ENCODE data around the gene UGT1A6.
A peak's percentile ranks its signal among the peaks of the same experiment; 100 is the strongest.

UGT1A6 gene

DNA sequence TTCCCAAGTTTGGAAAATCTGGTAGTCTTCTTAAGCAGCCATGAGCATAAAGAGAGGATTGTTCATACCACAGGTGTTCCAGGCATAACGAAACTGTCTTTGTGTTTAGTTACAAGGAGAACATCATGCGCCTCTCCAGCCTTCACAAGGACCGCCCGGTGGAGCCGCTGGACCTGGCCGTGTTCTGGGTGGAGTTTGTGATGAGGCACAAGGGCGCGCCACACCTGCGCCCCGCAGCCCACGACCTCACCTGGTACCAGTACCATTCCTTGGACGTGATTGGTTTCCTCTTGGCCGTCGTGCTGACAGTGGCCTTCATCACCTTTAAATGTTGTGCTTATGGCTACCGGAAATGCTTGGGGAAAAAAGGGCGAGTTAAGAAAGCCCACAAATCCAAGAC is 79.5 kb downstream of the UGT1A6 start:
- DNase-seq, result no peak

DNA sequence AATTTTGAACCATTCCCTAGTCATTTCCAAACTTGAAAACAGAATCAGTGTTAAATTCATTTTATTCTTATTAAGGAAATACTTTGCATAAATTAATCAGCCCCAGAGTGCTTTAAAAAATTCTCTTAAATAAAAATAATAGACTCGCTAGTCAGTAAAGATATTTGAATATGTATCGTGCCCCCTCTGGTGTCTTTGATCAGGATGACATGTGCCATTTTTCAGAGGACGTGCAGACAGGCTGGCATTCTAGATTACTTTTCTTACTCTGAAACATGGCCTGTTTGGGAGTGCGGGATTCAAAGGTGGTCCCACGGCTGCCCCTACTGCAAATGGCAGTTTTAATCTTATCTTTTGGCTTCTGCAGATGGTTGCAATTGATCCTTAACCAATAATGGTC is 79.9 kb downstream of the UGT1A6 start:
- no peak for DNase-seq

DNA sequence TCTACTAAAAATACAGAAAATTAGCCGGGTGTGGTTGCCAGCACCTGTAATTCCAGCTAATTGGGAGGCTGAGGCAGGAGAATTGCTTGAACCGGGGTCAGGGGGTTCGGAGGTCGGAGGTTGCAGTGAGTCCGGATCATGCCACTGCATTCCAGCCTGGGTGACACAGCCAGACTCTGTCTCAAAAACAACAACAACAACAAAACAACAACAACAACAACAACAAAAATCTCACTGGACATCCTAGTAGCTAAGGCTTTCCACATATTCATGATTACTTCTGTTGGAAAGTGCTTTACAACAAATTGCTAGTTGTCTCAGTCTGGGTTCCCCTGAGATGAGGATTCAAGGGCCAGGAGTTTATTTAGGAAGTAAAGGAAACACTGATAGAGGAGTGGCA is 81.2 kb downstream of the UGT1A6 start:
- DNase-seq, result no peak

DNA sequence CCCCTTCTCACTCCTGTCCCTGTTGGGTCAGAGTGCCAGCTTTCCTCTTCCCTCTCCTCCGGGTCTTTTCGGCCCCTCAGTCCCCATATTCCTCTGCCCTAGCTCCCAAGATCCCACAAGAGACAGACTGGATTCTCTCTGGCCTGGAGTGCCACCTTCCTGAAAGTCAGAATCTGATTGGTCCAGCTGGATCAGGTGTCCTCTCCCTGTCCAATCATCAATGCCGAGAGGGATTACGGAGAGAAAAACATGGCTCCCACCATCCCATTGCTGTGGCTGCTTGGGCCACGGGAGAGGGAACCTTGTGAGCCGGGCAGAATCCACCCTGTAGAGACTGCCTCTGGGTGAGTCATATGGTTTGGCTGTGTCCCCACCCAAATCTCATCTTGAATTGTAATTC is 82.7 kb downstream of the UGT1A6 start:
- no peak for DNase-seq

DNA sequence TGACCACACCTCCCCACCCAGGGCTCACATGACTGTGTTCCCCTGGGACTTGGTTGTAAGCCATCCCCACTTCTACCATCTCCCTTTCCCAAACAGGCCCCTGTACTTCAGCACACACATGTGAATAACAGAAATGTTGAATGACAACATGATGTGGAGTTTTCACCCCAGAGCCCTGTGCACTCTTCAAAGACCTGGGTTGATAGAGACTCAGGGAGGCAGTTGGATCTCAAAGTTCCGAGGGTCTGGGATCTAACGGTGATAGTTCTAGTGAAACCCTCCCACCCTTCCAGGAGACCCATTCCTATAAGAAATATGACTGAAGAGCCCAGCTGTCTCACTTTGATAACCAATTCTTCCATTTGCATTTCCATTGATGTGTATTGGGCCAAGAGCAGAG is 85.3 kb downstream of the UGT1A6 start, which contains the start of gene MROH2A:
Gene MROH2A, plus strand, starts transcription at position 301 of the 400 bp plus-strand sequence. CDS start 1,029 bp downstream, outside the sequence.
- no peak for DNase-seq

DNA sequence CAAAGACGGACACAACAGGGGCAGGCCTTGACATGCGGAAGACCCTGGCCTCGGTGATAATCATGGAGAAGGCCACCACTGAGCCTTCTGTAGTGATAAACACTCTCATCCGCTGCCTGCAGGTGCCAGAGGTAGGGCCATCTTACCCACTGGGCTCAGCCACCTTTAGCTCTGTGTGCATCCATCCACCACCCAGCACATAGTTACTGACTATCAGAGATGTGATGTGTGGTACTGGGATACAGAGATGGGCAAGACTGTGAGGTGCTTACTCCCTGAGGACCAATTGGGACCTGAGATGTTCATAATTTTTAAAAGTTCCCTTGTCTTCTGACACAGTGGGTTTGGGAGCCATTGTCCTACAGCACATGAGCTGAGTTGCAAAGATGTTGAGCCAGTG is 87.0 kb downstream of the UGT1A6 start:
- no peak for DNase-seq

DNA sequence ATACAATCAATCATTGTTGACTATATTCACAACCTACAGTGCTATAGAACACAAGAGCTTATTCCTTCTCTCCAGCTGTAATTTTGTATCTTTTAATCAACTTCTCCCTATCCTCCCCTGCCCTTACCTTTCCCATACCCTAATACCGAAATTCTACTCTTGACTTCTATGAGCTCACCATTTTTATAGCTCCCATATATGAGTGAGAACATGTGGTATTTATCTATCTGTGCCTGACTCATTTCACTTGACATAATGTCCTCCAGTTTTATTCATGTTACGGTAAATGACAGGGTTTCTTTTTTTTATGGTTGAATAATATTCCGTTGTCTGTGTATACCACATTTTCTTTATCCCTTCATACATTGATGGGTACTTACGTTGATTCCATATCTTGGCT is 88.1 kb downstream of the UGT1A6 start:
- DNase-seq, result no peak

DNA sequence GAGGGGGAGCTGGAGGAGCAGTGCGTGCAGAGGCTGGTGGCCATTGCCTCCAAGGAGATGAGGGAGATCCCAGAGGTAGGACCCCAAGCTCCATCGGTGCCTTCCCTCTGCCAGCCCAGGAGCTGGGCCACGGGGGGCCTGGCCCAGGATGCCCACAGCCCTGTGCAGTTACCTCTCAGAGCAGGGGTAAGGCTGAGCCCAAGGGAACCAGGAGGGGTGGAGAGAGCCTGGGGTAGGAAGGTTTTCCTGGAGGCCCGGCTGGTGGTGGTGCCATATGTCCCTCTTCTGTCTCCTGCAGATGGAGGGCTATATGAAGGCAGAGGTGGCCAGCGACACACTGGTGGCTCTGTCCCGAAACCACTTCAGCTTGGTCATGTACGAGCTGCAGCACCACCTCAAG is 96.9 kb downstream of the UGT1A6 start:
- DNase-seq, result no peak

DNA sequence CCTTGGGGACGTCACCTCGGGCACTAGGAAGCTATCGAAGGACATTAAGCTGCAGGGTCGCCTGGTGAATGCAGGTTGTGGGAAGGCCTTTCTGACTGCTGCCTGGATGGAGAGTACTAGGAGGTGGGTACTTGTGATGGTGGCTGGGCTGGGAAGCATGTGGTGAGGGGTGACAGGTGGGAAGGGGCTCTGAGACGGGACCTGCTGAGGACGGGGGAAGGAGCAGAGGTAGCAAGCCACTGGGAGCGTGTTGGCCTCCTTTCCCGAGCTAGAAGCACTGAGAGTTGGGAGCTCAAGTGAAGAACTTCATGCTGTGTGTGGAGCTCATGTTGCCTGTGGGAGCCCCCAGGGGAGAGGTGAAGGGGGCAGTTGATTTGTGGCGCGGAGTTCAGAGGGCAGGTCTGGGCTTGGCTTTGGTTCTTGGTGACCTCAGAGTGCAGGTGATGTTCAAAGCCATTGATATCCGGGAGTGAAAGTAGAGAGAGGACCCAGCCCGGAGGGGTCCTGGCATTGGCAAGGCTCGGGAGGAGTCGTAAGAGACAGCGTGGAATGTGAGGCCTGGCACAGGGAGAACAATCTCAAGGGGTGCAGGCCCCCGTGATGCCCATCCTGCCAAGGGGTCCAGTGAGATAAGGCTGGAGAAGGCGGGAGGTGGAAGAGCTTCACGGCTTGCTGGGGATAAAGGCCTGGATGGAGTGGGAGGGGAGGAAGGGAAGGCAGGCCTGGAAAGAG is 98.6 kb downstream of the UGT1A6 start:
- no peak for DNase-seq

DNA sequence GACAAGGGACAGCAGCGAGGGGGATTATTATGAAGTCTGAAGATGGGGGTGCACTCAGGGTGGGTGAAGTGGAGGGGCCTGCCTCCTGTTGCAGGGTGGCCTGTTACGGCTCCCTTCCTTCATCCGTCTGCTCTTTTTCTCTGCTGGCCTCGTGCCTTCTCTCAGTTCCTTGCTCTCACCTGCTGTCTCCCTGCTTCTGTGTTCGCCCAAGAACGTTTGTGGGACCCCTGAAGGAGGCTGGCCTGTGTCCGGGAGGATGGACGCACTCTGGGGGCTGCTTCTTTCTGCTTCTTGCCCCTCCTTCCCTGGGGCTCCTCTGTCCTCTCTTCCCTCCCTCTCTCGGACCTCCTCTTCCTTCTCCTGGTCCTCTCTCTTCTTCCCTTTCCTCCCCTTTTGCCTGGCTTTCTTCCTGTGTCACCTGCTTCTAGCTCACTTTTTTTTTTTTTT is 99.2 kb downstream of the UGT1A6 start:
- no peak for DNase-seq

DNA sequence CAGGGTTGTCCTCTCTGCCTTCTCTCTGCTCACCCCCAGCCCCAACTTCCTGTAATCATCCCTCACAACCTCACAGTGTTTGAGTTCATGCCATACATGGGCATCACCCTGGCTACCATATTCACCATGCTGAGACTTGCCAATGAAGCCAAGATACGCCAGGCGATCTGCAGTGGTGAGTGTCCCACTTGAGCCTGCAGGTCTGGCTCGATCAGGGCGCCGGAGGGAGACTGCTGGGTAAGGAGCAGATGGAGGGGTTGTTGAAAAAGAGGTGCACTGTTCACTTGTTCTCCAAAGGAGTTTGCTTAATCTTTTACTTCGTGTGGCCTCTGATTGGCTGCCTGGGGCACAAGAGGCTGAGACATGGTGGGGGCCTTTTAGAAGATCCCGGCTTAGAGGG is 100.0 kb downstream of the UGT1A6 start:
- no peak for DNase-seq

DNA sequence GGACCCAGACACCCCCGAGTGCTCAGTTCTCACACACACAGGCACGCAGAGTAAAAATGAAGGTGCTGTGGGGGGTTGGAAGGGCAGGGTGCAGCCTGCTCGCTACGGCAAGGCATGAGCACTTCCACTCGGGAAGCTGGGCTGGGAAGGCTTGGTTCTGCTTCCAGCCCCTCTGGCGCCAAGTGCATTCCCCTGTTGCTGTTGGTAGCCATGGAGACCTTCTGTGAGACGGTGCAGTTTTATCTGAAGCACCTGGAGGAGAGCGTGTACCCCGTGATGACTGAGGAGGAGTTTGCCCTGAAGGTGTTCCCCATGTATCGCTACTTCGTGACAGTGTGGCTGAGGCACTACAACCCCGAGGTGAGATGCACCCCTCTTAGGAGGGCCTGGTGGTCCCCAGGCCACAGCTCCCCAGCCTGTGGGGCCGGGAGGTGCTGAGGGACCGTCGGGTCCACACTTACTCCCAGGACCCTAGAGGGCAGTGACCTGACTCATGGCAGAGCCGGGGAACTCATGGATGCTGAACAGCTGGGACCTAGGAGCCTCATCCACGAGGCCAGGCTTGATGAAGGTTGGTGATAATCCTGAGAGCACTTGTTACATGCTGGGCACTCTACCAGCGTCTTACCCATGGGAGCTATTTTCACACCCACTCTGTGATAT is 100.9 kb downstream of the UGT1A6 start:
- DNase-seq, result no peak

DNA sequence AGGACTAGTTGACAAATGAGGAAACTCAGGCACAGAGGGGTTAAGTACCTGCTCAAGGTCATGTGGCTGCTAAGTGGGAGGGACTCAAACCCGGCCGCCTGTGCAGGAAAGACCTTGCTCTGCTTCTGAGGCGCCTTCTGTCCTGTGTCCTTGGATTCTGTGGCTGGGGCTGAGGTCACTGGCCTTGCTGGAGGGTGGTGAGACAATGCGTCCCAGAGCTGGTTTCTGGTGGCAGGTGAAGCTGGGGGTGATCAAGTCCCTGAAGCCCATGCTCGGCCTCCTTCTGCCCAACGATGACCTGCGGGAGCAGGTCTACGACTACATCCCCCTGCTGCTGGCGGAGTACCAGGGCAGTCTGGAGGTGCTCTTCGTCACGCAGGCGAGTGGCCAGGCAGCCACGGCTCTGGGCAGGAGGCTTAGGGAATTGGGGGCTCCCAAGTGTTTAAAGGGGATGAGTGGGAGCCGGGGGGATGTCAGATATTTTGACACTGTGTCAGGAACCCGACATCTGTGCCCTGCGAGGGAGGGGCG is 101.5 kb downstream of the UGT1A6 start:
- DNase-seq, result no peak

DNA sequence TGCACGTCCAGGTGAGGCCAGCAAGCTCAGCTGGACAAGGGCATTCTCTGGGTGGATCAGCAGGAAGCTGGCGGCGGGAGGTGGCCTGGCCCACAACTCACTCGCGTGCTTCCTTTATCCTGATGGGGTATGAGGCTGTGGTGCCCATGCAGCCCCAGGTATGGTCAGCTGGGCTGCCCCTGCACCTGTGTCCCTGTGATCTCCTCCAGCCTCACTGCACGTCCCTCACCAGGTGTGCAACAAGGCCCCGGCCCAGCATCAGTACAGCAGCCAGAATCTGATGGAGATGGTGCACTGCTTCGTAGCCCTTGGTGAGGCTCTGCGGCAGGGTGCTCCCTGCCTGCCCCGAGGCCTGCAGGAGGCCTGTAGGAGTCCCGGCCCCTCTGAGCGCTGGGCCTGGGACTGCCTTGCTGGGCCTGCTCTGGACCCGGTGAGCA is 103.1 kb downstream of the UGT1A6 start:
- DNase-seq, result no peak

DNA sequence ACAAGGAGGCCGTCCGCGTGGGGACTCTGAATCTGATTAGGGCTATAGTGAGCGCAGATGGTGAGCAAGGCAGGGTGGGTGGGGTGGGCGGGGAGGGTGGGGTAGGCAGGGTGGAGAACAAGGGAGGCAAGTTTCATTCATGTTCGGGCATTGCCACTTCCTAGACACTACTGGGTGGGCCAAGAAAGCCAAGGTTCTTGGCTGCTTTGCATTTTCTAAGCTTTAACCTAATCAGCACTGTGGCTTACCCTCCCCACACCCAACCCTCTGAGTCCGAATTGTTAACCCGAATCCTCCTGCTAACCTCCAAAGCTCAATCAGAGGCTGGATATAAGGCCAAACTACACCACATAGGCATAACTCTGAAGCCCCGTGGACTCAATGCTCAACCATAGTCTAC is 103.6 kb downstream of the UGT1A6 start:
- peak; percentile 27 for DNase-seq

DNA sequence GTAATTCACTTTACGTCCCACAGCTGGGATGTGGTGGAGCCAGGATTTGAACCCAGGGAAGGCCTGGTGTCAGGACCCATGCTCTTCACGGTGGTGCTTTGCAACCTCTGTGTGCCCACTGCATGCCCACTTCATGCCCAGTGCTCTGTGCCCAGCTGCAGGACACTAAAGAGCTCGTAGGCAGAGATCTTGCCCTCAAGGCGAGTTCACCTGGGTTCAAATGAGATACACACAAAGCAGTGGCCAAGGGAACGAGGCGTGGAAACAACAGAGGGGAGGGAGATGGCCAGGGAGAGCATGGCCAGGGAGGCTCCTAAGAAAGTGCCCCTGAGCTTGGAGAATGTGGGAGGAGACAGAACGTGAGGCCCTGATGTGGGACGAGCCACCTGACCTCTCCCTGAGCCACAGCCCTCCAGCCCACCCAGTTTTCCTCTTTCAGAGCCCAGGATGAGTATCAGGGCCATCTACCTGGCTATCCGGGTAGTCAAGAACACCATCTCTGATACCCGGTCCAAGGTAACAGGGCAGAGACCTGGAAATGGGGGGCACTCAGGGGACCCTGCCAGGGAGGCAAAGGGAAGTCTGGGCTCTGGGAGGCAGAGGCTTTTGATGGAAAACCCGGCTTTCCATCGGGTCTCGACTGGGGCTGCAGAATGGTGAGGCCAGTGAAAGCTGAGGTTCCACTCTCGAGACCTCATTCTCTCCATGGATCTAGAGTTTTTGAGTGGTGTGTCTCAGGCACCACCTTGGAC is 105.8 kb downstream of the UGT1A6 start:
- no peak for DNase-seq

DNA sequence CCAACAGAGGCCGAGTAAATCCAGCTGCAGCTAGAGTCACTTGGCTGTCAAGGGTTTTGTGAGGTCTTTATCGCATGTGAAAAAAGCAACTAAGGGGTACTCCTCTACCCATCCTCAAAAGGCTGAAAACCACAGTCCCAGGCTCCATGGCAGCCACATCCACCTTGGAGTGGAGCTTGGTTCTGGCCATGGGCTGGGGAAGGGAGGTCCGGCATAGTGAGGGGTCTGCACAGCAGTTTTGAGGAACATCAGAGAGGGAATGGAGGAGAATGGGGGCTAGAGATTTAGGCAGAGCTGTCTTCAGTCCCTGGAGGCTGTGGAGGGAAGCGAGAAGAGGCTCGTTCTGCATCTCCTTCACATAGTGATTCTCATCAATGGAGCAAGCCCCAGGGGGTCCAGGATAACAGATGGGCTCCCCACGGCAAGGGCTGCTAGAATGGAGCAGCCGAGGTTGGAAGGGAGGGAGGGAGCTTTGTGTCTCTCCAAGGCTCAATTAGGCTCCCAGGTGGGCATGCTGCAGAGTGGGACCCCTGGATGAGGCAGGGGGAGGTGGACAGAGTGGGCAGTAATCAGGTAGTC is 106.5 kb downstream of the UGT1A6 start:
- no peak for DNase-seq

DNA sequence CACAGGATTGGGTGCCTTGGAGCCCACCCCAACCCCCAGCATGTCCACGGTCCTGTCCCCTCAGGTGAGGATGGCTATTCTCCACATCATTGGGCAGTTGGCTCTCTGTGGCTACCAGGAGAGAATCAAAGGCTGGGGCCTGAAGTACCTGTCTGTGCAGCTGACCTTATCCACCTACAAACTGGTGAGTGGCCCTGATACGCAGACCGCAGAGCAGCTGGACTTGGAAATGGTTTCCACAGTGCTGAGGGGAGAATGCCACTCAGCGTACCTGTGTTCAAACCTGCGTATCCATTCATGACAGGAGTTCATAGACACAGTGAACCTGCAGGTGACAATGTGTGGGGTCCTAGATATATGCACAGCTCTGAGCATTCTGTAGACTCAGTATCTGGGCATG is 107.0 kb downstream of the UGT1A6 start:
- no peak for DNase-seq

DNA sequence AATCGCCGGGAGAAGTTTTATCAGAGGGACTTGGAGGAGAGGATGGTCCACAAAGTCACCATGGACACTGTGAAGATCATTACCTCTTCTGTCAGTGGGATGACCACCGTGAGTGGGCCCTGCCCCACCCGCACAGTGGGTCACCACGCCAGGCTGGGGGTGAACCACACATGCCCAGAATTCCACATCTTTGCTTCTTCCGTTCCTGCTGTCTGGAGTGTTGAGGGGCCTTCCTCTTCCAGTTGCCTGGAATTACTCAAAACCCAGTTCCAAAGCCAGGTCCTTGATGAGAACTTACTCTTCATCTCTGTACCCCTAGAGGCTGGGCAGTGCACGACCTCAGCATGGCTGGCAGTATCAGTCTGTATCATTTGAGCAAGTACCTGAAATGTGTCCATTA is 107.5 kb downstream of the UGT1A6 start:
- no peak for DNase-seq

DNA sequence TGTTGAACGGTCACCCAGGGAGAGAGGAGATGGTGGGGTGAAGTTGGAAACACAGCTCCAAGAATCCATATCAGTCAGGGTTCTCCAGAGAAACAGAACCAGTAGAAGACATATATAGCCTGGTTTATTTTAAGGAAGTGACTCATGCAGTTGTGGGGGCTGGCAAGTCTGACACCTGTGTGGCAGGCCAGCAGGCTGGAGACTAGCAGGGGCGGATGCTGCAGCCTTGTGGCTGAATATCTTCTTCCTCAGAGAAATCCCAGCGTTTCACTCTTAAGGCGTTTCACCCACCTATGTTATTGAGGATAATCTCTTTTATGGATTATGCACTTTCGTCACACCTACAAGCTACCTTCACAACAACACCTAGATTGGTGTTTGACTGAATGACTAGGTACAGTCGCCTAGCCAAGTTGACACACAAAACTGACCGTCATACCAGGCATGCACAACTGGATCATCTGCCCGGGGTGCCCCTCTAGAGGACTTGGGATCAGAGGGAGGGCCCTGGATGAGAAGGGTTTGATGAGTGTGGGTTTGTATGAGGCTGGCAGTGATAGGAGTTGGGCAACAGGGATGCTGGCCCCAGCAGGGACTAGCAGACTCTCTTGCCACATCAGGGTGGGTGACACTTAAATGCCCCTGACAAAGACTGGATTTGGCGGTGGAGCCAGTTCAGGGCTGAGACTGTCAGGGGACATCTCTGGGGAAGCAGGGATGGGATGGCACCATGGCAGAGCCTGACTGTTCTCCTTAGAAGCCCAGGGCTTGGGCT is 108.9 kb downstream of the UGT1A6 start:
- no peak for DNase-seq

DNA sequence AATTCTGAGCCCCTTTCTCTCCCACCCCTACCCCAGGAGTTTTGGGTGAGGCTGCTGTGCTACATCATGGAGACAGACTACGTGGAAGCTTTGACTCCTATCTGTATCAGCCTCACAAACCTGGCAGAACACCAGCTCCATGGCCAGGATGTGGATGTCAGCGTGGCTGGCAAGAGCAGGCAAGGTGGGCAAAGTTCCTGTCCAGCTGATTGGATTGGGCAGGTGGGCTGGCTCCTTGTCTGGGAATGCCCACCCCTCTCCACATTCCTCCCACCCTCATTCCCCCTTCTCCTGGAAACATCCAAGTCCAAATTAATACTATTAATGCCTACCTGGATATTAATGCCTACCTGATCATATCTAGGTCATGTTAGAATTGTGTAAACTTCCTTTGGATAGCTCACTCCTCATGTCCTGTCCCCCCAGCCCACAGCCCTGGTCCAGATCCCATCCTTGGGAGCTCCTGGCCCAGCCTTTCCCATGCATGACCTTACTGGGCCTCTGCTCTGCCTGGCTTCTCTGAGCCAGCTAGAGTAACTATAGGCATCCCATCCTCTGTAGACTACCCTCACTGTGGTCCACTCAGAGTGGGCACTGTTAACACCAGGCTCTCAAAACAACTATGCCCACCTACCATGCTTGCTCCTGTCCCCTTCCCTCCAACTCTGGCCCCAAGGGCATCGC is 109.6 kb downstream of the UGT1A6 start:
- no peak for DNase-seq

Data from hematopoietic multipotent progenitor cell treated with erythropoietin and hydrocortisone succinate and interleukin-3 and kit ligand, for 6 days (in vitro differentiated cells).